ENCODE results near the gene CEACAM21. TPM values are rescaled to one million over a fixed set of nuclear protein-coding genes. Genes with fewer than 3 reads are reported as not detected.

CEACAM21 gene
- total RNA-seq, 2 donors from 2014 or later = 0.44 to 0.51 TPM

DNA sequence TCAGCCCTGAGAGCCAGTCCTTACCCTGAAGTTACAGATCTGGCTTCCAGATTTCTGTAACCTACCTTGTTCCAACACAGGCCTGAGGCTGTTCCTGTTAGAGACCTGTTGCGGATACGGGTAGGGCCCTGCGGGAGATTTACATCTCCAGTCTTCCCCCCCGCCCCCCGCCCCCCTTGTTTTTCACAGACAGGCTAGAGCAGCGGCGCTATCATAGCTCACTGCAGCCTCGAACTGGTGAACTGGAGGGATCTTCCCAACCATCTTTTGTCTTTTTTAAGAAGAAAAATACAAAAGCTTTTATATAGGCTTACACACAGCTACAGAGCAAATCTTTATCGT is 10.6 kb upstream of the CEACAM21 start:
- H3K36me3 Mint-ChIP-seq (ENCODE audit: low read depth) = no peaks in the 10 kb centered on the region
- Histone ChIP-seq H3K9me3 (ENCODE audit: control insufficient read depth, low read length) (no peaks in the 10 kb centered on the region), H3K4me3 (ENCODE audit: low read length) (no peak overlapping the region), H3K27me3 (ENCODE audit: control insufficient read depth, insufficient read depth, low read length, poor library complexity, severe bottlenecking) (peaks cover 76% of the 10 kb centered on the region), H3K4me1 (ENCODE audit: control insufficient read depth, insufficient read depth, low read length) (no peaks in the 10 kb centered on the region), H3K9ac (ENCODE audit: extremely low read depth, low read length, poor library complexity, severe bottlenecking) (no peak overlapping the region), H3K27ac (ENCODE audit: low read depth, low read length) (no peak overlapping the region), H3K36me3 (ENCODE audit: control insufficient read depth, insufficient read depth, low read length) (no peaks in the 10 kb centered on the region)
- DNase-seq = no peak
- H3K27ac Mint-ChIP-seq = no peak overlapping the region
- whole genome bisulfite sequencing, 2 experiments (ENCODE audit: insufficient coverage in 1 of 2, insufficient read length in 1 of 2) = 20 to 39% methylated on average over 2 to 6 of the region's 9 CpGs
- H3K27me3 Mint-ChIP-seq (ENCODE audit: insufficient read depth) = peaks cover 90% of the 10 kb centered on the region
- H3K4me3 Mint-ChIP-seq = no peak overlapping the region
- TF ChIP-seq, protein P1, sequence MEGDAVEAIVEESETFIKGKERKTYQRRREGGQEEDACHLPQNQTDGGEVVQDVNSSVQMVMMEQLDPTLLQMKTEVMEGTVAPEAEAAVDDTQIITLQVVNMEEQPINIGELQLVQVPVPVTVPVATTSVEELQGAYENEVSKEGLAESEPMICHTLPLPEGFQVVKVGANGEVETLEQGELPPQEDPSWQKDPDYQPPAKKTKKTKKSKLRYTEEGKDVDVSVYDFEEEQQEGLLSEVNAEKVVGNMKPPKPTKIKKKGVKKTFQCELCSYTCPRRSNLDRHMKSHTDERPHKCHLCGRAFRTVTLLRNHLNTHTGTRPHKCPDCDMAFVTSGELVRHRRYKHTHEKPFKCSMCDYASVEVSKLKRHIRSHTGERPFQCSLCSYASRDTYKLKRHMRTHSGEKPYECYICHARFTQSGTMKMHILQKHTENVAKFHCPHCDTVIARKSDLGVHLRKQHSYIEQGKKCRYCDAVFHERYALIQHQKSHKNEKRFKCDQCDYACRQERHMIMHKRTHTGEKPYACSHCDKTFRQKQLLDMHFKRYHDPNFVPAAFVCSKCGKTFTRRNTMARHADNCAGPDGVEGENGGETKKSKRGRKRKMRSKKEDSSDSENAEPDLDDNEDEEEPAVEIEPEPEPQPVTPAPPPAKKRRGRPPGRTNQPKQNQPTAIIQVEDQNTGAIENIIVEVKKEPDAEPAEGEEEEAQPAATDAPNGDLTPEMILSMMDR (conservative IDR thresholded peaks at IDR 0.05) = no peak
- peaks cover 6% of the 10 kb centered on the region for H3K4me1 Mint-ChIP-seq
- no peaks in the 10 kb centered on the region for H3K9me3 Mint-ChIP-seq

DNA sequence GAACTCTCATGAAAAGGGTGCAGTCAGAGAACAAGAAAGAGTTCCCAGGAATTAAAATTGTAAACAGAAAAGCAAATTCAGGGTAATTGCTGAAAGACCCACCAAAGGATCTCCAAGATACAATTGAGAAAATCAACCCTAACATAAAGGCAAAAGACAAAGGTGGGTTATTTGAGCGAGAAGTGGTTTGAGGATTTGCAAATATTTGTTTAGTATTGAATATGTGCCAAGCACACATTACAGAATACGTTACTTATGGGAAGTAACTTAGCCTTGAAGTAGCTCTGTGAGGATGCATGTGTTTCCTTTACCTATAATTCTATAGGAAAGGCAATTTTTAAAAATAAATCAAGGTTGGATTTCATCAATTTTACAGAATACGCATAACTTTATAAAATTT is 10.0 kb upstream of the CEACAM21 start:
- Mint-ChIP-seq H3K4me3 (no peak overlapping the region), H3K36me3 (ENCODE audit: low read depth) (no peaks in the 10 kb centered on the region), H3K27me3 (ENCODE audit: insufficient read depth) (peaks cover 90% of the 10 kb centered on the region), H3K4me1 (peaks cover 6% of the 10 kb centered on the region), H3K27ac (no peak overlapping the region), H3K9me3 (no peaks in the 10 kb centered on the region)
- Histone ChIP-seq H3K4me1 (ENCODE audit: control insufficient read depth, insufficient read depth, low read length) (no peaks in the 10 kb centered on the region), H3K4me3 (ENCODE audit: low read length) (no peak overlapping the region), H3K9me3 (ENCODE audit: control insufficient read depth, low read length) (no peaks in the 10 kb centered on the region), H3K36me3 (ENCODE audit: control insufficient read depth, insufficient read depth, low read length) (no peaks in the 10 kb centered on the region), H3K9ac (ENCODE audit: extremely low read depth, low read length, poor library complexity, severe bottlenecking) (no peak overlapping the region), H3K27ac (ENCODE audit: low read depth, low read length) (no peak overlapping the region), H3K27me3 (ENCODE audit: control insufficient read depth, insufficient read depth, low read length, poor library complexity, severe bottlenecking) (peaks cover 75% of the 10 kb centered on the region)
- 80 to 93% methylated on average over 1 to 2 of the region's 3 CpGs for whole genome bisulfite sequencing, 2 experiments (ENCODE audit: insufficient coverage in 1 of 2, insufficient read length in 1 of 2)
- TF ChIP-seq, protein P1 (conservative IDR thresholded peaks at IDR 0.05) = no peak
- no peak for DNase-seq

DNA sequence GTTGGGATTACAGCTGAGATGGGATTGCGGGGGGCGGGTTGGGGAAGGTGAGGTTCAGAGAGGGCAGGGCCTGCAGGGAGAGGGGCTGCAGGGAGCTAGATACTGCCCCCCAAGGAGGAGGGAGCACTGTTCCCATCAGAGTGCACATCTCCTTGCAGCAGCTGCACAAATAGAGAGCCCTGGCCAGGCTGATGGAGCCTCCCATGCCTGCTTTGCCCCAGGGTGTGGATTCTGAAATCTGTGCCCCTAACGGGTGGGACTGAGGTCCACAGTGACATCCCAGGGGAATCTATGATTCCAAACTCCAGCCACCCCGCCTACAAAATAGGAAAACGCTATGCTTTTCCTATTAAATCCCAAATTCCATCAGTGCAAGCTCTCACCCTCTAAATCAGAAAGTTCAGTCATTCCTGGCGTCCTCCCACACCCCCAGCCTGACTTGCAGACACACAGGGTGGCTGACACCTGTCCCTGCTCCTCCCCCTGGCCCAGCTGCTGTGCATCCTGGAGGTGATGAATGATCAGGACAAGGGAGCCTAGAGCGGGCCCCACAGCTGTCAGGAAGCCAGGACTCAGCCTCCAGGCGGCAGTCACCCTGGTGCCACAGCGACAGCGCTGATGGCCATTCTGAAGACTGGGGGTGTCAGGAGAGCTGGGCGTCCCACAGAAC is 6.3 kb upstream of the CEACAM21 start:
- Histone ChIP-seq H3K9me3 (ENCODE audit: control insufficient read depth, low read length) (no peaks in the 10 kb centered on the region), H3K9ac (ENCODE audit: extremely low read depth, low read length, poor library complexity, severe bottlenecking) (no peak overlapping the region), H3K36me3 (ENCODE audit: control insufficient read depth, insufficient read depth, low read length) (no peaks in the 10 kb centered on the region), H3K4me3 (ENCODE audit: low read length) (no peak overlapping the region), H3K4me1 (ENCODE audit: control insufficient read depth, insufficient read depth, low read length) (no peaks in the 10 kb centered on the region), H3K27me3 (ENCODE audit: control insufficient read depth, insufficient read depth, low read length, poor library complexity, severe bottlenecking) (peaks cover 91% of the 10 kb centered on the region), H3K27ac (ENCODE audit: low read depth, low read length) (no peak overlapping the region)
- DNase-seq = no peak
- TF ChIP-seq, protein P1 (conservative IDR thresholded peaks at IDR 0.05) = no peak
- Mint-ChIP-seq H3K27me3 (ENCODE audit: insufficient read depth) (peaks cover 78% of the 10 kb centered on the region), H3K27ac (no peak overlapping the region), H3K4me1 (peaks cover 1% of the 10 kb centered on the region), H3K9me3 (peaks cover 6% of the 10 kb centered on the region), H3K4me3 (no peak overlapping the region), H3K36me3 (ENCODE audit: low read depth) (no peaks in the 10 kb centered on the region)
- 68 to 75% methylated on average over 11 of the region's 11 CpGs for WGBS, 2 experiments (ENCODE audit: insufficient coverage in 1 of 2, insufficient read length in 1 of 2)
